ENCODE data around the gene PTPRM. TPM values are rescaled to one million over a fixed set of nuclear protein-coding genes. Genes with fewer than 3 reads are reported as not detected.

The PTPRM gene
- total and polyA plus RNA-seq, 7 donors = 3.9 to 151 (median 62.8) TPM

DNA sequence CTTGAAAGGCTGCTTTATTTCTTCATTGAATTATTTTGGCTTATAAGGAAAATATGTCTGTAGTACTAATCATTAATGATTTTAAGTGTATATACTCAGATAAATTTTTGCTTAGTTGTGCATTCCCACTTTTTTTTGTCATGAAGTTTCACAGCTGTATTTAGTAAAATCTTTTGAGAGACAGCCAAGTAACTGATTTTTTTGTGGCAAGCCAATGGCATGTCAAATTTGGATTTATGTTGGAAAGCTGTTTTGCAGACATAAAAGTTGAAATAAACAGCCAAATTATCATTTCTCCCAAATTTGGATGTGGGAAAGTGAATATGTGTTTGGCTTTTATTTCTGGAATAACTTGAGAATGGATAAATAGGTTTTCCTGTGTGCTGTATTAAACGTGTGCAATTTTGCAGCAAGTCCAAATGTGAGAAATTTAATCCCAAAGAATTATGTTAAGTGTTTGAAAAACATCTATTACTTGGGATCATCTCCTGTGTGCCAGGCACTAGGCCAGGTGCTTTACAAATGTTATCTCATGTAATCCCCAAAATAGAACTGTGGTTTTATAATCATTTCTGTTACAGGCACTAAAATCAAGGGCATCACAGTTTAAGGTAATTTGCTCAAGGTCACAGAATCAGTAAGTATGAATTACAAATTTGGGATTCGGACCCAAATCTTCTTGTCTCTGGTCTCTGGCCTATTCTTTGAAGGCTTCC lies 160.4 kb downstream of the PTPRM start:
- Histone ChIP-seq H3K4me1 (peaks cover 0 to 12% (median 9%) of the 10 kb centered on the region in 4 donors), H3K27ac (no peak overlapping the region), H3K36me3 (no peaks in the 10 kb centered on the region), H3K27me3 (no peaks in the 10 kb centered on the region), H3K9me3 (no peaks in the 10 kb centered on the region), H3K4me3 (no peak overlapping the region)
- TF ChIP-seq, protein P1, sequence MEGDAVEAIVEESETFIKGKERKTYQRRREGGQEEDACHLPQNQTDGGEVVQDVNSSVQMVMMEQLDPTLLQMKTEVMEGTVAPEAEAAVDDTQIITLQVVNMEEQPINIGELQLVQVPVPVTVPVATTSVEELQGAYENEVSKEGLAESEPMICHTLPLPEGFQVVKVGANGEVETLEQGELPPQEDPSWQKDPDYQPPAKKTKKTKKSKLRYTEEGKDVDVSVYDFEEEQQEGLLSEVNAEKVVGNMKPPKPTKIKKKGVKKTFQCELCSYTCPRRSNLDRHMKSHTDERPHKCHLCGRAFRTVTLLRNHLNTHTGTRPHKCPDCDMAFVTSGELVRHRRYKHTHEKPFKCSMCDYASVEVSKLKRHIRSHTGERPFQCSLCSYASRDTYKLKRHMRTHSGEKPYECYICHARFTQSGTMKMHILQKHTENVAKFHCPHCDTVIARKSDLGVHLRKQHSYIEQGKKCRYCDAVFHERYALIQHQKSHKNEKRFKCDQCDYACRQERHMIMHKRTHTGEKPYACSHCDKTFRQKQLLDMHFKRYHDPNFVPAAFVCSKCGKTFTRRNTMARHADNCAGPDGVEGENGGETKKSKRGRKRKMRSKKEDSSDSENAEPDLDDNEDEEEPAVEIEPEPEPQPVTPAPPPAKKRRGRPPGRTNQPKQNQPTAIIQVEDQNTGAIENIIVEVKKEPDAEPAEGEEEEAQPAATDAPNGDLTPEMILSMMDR (IDR thresholded peaks at IDR 0.05) = no peak
- TF ChIP-seq POLR2A (IDR thresholded peaks at IDR 0.05) = no peak
- no peak for TF ChIP-seq EP300 (IDR thresholded peaks at IDR 0.05)
- TF ChIP-seq POLR2AphosphoS5 (IDR thresholded peaks at IDR 0.05) = no peak
- no peak for DNase-seq
- intact Hi-C loops (cut with DNase I) = no loop called here
- WGBS, 2 donors = 54 to 80% methylated on average over 2 of the region's 2 CpGs

DNA sequence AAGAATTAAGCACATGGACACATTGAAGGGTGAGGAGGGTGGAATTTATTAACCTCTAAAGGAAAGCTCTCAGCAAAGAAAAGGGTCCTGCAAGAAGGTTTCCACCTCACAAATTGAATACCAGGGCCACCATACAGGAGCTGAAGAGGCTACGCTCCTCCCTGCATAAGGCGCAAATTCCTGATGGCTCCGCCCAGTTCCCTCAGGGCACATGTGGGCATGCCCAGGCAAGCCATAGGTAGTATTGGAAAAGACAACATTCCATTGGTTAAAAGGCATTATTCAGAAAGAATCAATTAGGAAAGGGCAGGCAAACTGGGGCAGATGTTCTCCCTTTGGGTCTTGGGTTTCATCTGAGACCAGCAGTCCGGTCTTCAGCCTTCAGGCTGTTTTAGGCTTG lies 161.2 kb downstream of the PTPRM start:
- no peak for TF ChIP-seq POLR2A (IDR thresholded peaks at IDR 0.05)
- H3K4me3 ChIP-seq = no peak overlapping the region
- no peak for DNase-seq
- peaks cover 0 to 12% (median 9%) of the 10 kb centered on the region in 4 donors for H3K4me1 ChIP-seq
- H3K36me3 ChIP-seq = no peaks in the 10 kb centered on the region
- 96 to 97% methylated on average over 4 of the region's 4 CpGs for WGBS, 2 donors
- no peaks in the 10 kb centered on the region for H3K27me3 ChIP-seq
- intact Hi-C loops (cut with DNase I) = no loop called here
- H3K9me3 ChIP-seq = no peaks in the 10 kb centered on the region
- H3K27ac ChIP-seq = no peak overlapping the region

DNA sequence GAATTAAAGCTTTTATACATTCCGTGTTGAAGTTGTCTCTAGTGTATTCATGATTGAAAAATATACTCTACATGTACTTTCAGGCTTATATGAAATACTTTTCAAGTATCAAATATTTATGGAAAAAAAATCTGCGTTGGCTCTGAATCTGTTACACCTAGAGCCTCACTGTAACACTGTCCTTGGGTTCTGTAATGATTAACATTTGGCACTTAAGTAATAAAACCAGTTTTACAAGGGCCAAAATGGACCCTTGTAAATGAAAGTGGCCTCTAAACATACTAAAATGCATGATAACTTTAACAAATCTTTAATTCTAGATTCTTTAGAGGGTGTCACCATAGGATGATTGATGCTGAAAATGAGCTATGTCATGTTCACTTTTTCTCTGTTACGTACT lies 162.8 kb downstream of the PTPRM start:
- TF ChIP-seq POLR2A (IDR thresholded peaks at IDR 0.05) (no peak), POLR2AphosphoS5 (IDR thresholded peaks at IDR 0.05) (no peak), EP300 (IDR thresholded peaks at IDR 0.05) (no peak)
- TF ChIP-seq, protein P1 (IDR thresholded peaks at IDR 0.05) = no peak
- 19 to 69% methylated on average over 3 of the region's 3 CpGs for WGBS, 2 donors
- intact Hi-C loops (cut with DNase I) = no loop called here

DNA sequence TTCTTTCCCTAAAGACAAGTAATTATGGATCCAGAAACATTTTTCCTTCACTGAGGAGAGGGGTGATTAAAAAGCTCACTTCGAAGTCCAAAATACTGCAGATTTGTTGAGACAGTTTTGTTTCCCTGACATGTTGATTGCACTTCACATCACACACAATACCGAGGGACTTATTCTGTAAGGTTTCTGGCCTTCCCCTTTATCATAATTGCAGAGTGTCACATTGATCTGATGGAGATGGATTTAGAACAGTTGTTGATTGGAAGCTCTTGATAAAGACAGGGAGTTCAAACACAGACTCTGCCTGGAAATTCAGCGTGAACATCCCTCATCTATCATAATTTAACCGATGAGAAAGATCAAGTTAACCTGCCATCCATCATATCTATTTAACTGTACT lies 163.6 kb downstream of the PTPRM start:
- intact Hi-C loops (cut with DNase I) = no loop called here
- no peaks in the 10 kb centered on the region for H3K36me3 ChIP-seq
- peaks cover 0 to 12% (median 10%) of the 10 kb centered on the region in 4 donors for H3K4me1 ChIP-seq
- no peak overlapping the region for H3K27ac ChIP-seq
- TF ChIP-seq POLR2A (IDR thresholded peaks at IDR 0.05) (no peak), EP300 (IDR thresholded peaks at IDR 0.05) (no peak), POLR2AphosphoS5 (IDR thresholded peaks at IDR 0.05) (no peak)
- TF ChIP-seq, protein P1 (IDR thresholded peaks at IDR 0.05) = no peak
- no peaks in the 10 kb centered on the region for H3K9me3 ChIP-seq
- H3K27me3 ChIP-seq = no peaks in the 10 kb centered on the region
- no peak overlapping the region for H3K4me3 ChIP-seq
- no peak for DNase-seq
- WGBS, 2 donors = 85 to 87% methylated on average over 4 of the region's 4 CpGs

More for the DNA sequence above, 162.8 kb downstream of the PTPRM start:
- no peaks in the 10 kb centered on the region for H3K9me3 ChIP-seq
- peaks cover 0 to 12% (median 9%) of the 10 kb centered on the region in 4 donors for H3K4me1 ChIP-seq
- no peaks in the 10 kb centered on the region for H3K36me3 ChIP-seq
- no peak overlapping the region for H3K4me3 ChIP-seq
- H3K27ac ChIP-seq = no peak overlapping the region
- H3K27me3 ChIP-seq = no peaks in the 10 kb centered on the region
- no peak for DNase-seq

DNA sequence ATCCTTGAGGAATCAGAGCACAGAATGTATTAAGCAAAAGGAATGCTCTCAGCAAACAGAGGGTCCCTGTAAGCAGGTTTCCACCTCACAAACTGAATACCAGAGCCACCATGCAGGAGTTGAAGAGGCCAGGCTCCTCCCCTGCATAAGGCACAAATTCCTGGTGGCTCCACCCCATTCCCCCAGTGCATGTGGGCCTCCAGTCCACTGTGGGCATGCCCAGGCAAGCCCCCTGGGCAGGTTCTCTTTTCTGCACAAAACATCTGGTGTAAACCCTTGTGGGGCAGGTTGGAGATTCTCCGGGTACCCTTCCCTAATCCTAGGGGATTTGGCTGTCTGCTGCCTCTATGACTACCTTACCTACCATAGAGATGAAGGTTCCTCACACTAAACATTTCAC lies 166.5 kb downstream of the PTPRM start:
- Histone ChIP-seq H3K27me3 (no peaks in the 10 kb centered on the region), H3K36me3 (no peaks in the 10 kb centered on the region), H3K9me3 (no peaks in the 10 kb centered on the region), H3K27ac (no peak overlapping the region), H3K4me1 (peaks cover 0 to 11% (median 5%) of the 10 kb centered on the region in 4 donors), H3K4me3 (no peak overlapping the region)
- intact Hi-C loops (cut with DNase I) = no loop called here
- TF ChIP-seq, protein P1 (IDR thresholded peaks at IDR 0.05) = no peak
- TF ChIP-seq POLR2AphosphoS5 (IDR thresholded peaks at IDR 0.05) (no peak), EP300 (IDR thresholded peaks at IDR 0.05) (no peak), POLR2A (IDR thresholded peaks at IDR 0.05) (no peak)
- 96 to 98% methylated on average over 1 of the region's 1 CpG for WGBS, 2 donors
- DNase-seq = no peak

Measured in sigmoid colon (tissue), 7 donors.